IgD-negative memory B cell (primary cell): Measurements from ENCODE around the gene TBCB. TPM values are rescaled to one million over a fixed set of nuclear protein-coding genes. Genes with fewer than 3 reads are reported as not detected.
"Not testable (repeated sequence)": the region's sequence is repeated elsewhere in the genome, so short reads cannot be mapped to it uniquely, and the experiment has no call there.

Experiments
- H3K27ac Mint-ChIP-seq, 3 donors: one replicate each; pipeline ENCODE4 v1.8.0; 2020 to 2022; ENCODE audit warnings: mild to moderate bottlenecking in 3 of 3, mixed read lengths in 3 of 3, moderate library complexity in 1 of 3
- H3K27me3 Mint-ChIP-seq: one replicate; pipeline ENCODE4 v1.8.0; 2021; ENCODE audit warnings: mixed read lengths
- H3K36me3 Mint-ChIP-seq: one replicate; pipeline ENCODE4 v1.8.0; 2020; ENCODE audit warnings: mild to moderate bottlenecking, mixed read lengths
- H3K4me1 Mint-ChIP-seq, 3 donors: one replicate each; pipeline ENCODE4 v1.8.0; 2020 to 2022; ENCODE audit warnings: mixed read lengths in 3 of 3, mild to moderate bottlenecking in 1 of 3
- H3K4me3 Mint-ChIP-seq, 4 donors: one replicate each; pipeline ENCODE4 v1.8.0; 2020 to 2022; ENCODE audit warnings: mild to moderate bottlenecking in 4 of 4, mixed read lengths in 4 of 4, moderate library complexity in 3 of 4
- H3K9me3 Mint-ChIP-seq, 3 donors: one replicate each; pipeline ENCODE4 v1.8.0; 2020 to 2021; ENCODE audit warnings: mixed read lengths in 3 of 3, mild to moderate bottlenecking in 1 of 3
- polyA plus RNA-seq: library from polyadenylated mRNA; unstranded; fragments of 300-500 nt; fragmentation: Illumina TruSeq; gene quantifications from one replicate; pipeline ENCODE4 v1.2.3, GENCODE V29; 2021

Gene TBCB
- 269 TPM for polyA plus RNA-seq

- H3K4me1 Mint-ChIP-seq = peaks cover 0 to 31% (median 19%) of the 10 kb centered on the region in 3 donors
- H3K36me3 Mint-ChIP-seq = peaks cover 9% of the 10 kb centered on the region
- H3K4me3 Mint-ChIP-seq = peak within 1 kb of the TSS; percentile 81 to 99 (median 96)
These were observed at the start of gene TBCB for GRCh38 chr19:36115453-36116343. Gene TBCB, plus strand, starts transcription at chr19:36115468. Its CDS starts 93 bp downstream, at chr19:36115561.

GRCh38 chr19:36067681-36068080, 47.6 kb upstream of the TBCB start:
- Mint-ChIP-seq H3K27me3 (no peaks in the 10 kb centered on the region), H3K9me3 (no peaks in the 10 kb centered on the region), H3K27ac (no peak overlapping the region), H3K4me3 (no peak overlapping the region), H3K4me1 (no peaks in the 10 kb centered on the region), H3K36me3 (no peaks in the 10 kb centered on the region)

More at GRCh38 chr19:36115453-36116343, at the start of gene TBCB:
- H3K27me3 Mint-ChIP-seq = no peaks in the 10 kb centered on the region
- peak within 1 kb of the TSS; percentile 99 for H3K27ac Mint-ChIP-seq
- no peaks in the 10 kb centered on the region for H3K9me3 Mint-ChIP-seq

GRCh38 chr19:36068810-36069499, 46.3 kb upstream of the TBCB start:
- H3K36me3 Mint-ChIP-seq, H3K4me1 Mint-ChIP-seq, H3K4me3 Mint-ChIP-seq, H3K27ac Mint-ChIP-seq, H3K27me3 Mint-ChIP-seq, H3K9me3 Mint-ChIP-seq: not testable (repeated sequence)

GRCh38 chr19:36072081-36072480, 43.2 kb upstream of the TBCB start:
- H3K36me3 Mint-ChIP-seq = no peaks in the 10 kb centered on the region
- no peaks in the 10 kb centered on the region for H3K9me3 Mint-ChIP-seq
- no peaks in the 10 kb centered on the region for H3K4me1 Mint-ChIP-seq
- no peaks in the 10 kb centered on the region for H3K27me3 Mint-ChIP-seq
- H3K27ac Mint-ChIP-seq = no peak overlapping the region
- H3K4me3 Mint-ChIP-seq = no peak overlapping the region

- Mint-ChIP-seq H3K36me3 (no peaks in the 10 kb centered on the region), H3K4me3 (peak overlapping the region in 1 of 4 donors; percentile 39), H3K27me3 (no peaks in the 10 kb centered on the region), H3K4me1 (no peaks in the 10 kb centered on the region), H3K27ac (no peak overlapping the region), H3K9me3 (no peaks in the 10 kb centered on the region)
These were observed 42.0 kb upstream of the TBCB start for GRCh38 chr19:36073121-36073876.

GRCh38 chr19:36079389-36079945, 35.8 kb upstream of the TBCB start:
- Mint-ChIP-seq H3K36me3 (peaks cover 2% of the 10 kb centered on the region), H3K9me3 (no peaks in the 10 kb centered on the region), H3K4me3 (no peak overlapping the region), H3K4me1 (peaks cover 0 to 4% (median 0%) of the 10 kb centered on the region in 3 donors), H3K27ac (no peak overlapping the region), H3K27me3 (no peaks in the 10 kb centered on the region)

- Mint-ChIP-seq H3K27ac (no peak overlapping the region), H3K4me1 (peaks cover 0 to 6% (median 0%) of the 10 kb centered on the region in 3 donors), H3K36me3 (peaks cover 4% of the 10 kb centered on the region), H3K27me3 (no peaks in the 10 kb centered on the region), H3K4me3 (no peak overlapping the region), H3K9me3 (no peaks in the 10 kb centered on the region)
These were observed 33.9 kb upstream of the TBCB start for GRCh38 chr19:36081385-36081784.

GRCh38 chr19:36081894-36082293, 33.4 kb upstream of the TBCB start:
- no peaks in the 10 kb centered on the region for H3K27me3 Mint-ChIP-seq
- H3K4me1 Mint-ChIP-seq = peaks cover 0 to 6% (median 0%) of the 10 kb centered on the region in 3 donors
- H3K9me3 Mint-ChIP-seq = no peaks in the 10 kb centered on the region
- peaks cover 6% of the 10 kb centered on the region for H3K36me3 Mint-ChIP-seq
- no peak overlapping the region for H3K4me3 Mint-ChIP-seq
- no peak overlapping the region for H3K27ac Mint-ChIP-seq

GRCh38 chr19:36082916-36083315, 32.4 kb upstream of the TBCB start:
- H3K36me3 Mint-ChIP-seq = peaks cover 6% of the 10 kb centered on the region
- no peaks in the 10 kb centered on the region for H3K9me3 Mint-ChIP-seq
- H3K27me3 Mint-ChIP-seq = no peaks in the 10 kb centered on the region
- peaks cover 0 to 6% (median 0%) of the 10 kb centered on the region in 3 donors for H3K4me1 Mint-ChIP-seq
- H3K27ac Mint-ChIP-seq = peak overlapping the region in 1 of 3 donors; percentile 1
- no peak overlapping the region for H3K4me3 Mint-ChIP-seq

GRCh38 chr19:36084231-36085009, 30.8 kb upstream of the TBCB start:
- no peak overlapping the region for H3K4me3 Mint-ChIP-seq
- no peak overlapping the region for H3K27ac Mint-ChIP-seq
- peaks cover 6% of the 10 kb centered on the region for H3K36me3 Mint-ChIP-seq
- H3K9me3 Mint-ChIP-seq = no peaks in the 10 kb centered on the region
- no peaks in the 10 kb centered on the region for H3K27me3 Mint-ChIP-seq
- peaks cover 0 to 3% (median 0%) of the 10 kb centered on the region in 3 donors for H3K4me1 Mint-ChIP-seq

- Mint-ChIP-seq H3K27me3 (no peaks in the 10 kb centered on the region), H3K4me1 (peaks cover 0 to 4% (median 0%) of the 10 kb centered on the region in 3 donors), H3K27ac (no peak overlapping the region), H3K36me3 (peaks cover 4% of the 10 kb centered on the region), H3K4me3 (no peak overlapping the region), H3K9me3 (no peaks in the 10 kb centered on the region)
These were observed 28.9 kb upstream of the TBCB start for GRCh38 chr19:36086326-36086725.

- peaks cover 6% of the 10 kb centered on the region for H3K36me3 Mint-ChIP-seq
- H3K4me1 Mint-ChIP-seq = peaks cover 0 to 4% (median 0%) of the 10 kb centered on the region in 3 donors
These were observed 25.4 kb upstream of the TBCB start for GRCh38 chr19:36089847-36090246.

GRCh38 chr19:36090910-36091695, 24.2 kb upstream of the TBCB start:
- no peak overlapping the region for H3K27ac Mint-ChIP-seq
- H3K4me3 Mint-ChIP-seq = no peak overlapping the region
- no peaks in the 10 kb centered on the region for H3K27me3 Mint-ChIP-seq
- no peaks in the 10 kb centered on the region for H3K9me3 Mint-ChIP-seq
- H3K4me1 Mint-ChIP-seq = peaks cover 0 to 1% (median 0%) of the 10 kb centered on the region in 3 donors
- peaks cover 4% of the 10 kb centered on the region for H3K36me3 Mint-ChIP-seq

More at GRCh38 chr19:36089847-36090246, 25.4 kb upstream of the TBCB start:
- no peaks in the 10 kb centered on the region for H3K9me3 Mint-ChIP-seq
- no peaks in the 10 kb centered on the region for H3K27me3 Mint-ChIP-seq
- H3K4me3 Mint-ChIP-seq = no peak overlapping the region
- peak overlapping the region in 1 of 3 donors; percentile 78 for H3K27ac Mint-ChIP-seq
